Measurements from ENCODE around the gene NAA60.

Gene NAA60

DNA sequence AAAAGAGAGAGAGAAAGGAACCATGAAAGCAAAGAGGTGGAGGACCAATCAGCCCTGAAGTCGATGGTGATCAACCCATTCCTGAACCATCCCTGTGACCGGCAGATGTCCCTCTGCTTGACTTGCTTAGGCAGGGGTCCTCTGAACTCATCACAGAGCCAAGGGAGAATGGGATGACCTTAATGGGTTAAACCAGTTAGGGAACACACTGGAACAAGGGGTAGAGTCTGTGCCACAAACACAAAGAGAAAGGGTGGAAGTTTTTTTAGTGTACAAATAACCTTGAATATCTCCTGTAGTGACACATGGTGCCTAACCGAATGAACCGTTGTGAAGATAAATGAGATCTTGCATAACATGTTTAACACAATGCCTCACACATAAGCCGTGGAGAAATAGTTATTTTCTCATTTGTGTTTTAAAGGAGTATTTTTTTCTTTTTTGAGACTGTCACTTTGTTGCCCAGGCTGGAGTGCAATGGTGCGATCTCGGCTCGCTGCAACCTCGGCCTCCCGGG is 11.2 kb downstream of the NAA60 start:
- no peak for DNase-seq (ENCODE audit: low read depth, low spot score)
- POLR2A ChIA-PET, result interaction anchor here (0.9 kb wide), 1 partner anchor 11 kb away, joined by 4 read pairs; the partner anchor contains the start of genes NAA60 and ZNF597
- TF ChIP-seq CTCF (IDR thresholded peaks at IDR 0.05; ENCODE audit: insufficient read depth, low read length, missing control alignments), result no peak
- no peak overlapping the region for H3K4me3 ChIP-seq (ENCODE audit: low read depth, low read length)
- CTCF ChIA-PET, result no interaction called here

DNA sequence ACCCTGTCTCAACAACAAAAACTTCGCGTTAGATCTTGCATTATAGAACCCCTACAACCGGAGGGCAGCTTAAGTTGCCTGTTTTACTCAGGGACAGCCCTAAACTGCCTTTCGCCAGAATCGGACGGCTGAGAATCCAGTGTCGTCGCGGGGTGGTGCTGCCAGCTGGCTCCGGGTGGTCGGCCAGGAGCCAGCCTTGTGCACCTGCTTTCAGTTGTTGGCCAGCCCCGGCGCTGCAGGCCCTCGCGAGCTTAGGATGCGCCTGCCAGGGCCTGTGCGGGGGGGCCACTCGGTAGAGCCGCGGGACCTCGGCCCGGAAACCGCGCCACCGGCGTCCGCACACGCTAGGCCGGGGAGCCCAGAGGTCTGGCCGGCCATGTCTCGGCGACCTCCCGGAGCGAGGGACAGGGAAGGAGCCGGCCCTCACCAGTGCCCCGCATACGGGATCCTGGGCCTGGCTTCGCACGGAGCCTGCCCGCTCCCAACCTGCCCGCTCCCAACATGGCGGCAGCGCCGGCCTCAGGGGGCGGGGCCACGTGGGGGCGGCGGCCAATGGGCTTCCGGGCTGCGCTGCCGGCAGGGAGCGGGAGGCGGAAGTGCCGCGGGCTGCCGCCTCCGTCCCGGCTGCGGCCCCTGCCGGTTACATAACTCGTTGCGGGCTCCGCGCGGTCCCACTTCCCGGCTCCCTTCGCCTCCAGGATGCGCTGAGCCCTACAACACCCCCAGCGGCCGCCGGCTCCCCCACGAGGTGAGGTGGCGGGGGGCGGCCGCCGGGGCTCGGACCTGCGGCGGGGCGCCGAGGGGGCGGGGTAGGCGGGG is 14.2 kb downstream of the NAA60 start:
- POLR2A ChIA-PET, result interaction anchor here (0.6 to 1.8 kb wide), 4 partner anchors 14 to 286 kb away, joined by 3 to 16 read pairs (median 4); partner anchors contain the start of genes NAA60, ZNF174, ZNF597 and ZSCAN32
- peak overlapping the region; percentile 96 for H3K4me3 ChIP-seq (ENCODE audit: low read depth, low read length)
- TF ChIP-seq CTCF (IDR thresholded peaks at IDR 0.05; ENCODE audit: insufficient read depth, low read length, missing control alignments), result peak; percentile 72
- no peak for DNase-seq (ENCODE audit: low read depth, low spot score)
- CTCF ChIA-PET, result interaction anchor here (1.0 kb wide), 1 partner anchor 13 kb away, joined by 4 read pairs; no protein-coding TSS in a partner anchor

DNA sequence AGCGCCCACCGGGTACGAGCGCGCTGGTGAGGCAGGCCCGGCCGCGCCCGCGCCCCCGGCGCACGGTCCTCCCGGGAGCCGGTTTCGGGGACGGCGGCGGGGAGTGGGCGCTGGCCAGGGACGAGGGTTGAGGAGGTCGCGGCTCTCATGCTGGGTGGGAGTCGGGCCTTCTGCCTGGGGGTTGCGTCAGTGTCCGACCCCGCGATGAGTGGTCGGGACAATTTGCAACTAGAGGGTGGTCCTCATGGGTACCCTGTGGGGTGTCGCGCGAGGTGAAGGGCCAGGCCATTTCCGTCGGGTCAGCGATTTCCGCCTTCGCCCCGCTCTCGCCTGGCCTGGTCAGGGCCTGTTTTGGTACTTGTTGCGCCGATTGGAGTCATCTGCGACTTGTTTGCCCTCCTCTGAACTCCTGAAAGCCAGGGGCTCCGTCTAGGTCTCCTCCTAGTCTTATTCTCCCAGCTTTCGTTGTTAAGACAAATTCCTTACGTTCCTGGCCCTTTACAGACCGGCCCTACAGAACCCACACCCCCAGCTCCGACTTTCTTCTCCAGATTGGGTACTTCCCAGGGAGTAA is 14.9 kb downstream of the NAA60 start:
- CTCF ChIA-PET, result no interaction called here
- POLR2A ChIA-PET, result interaction anchor here (0.9 kb wide), 1 partner anchor 182 kb away, joined by 3 read pairs; no protein-coding TSS in a partner anchor
- peak overlapping the region; percentile 96 for H3K4me3 ChIP-seq (ENCODE audit: low read depth, low read length)
- no peak for DNase-seq (ENCODE audit: low read depth, low spot score)
- no peak for TF ChIP-seq CTCF (IDR thresholded peaks at IDR 0.05; ENCODE audit: insufficient read depth, low read length, missing control alignments)

GRCh38 chr16:3458852-3459361 is 15.4 kb downstream of the NAA60 start:
- ChIA-PET CTCF (no interaction called here), POLR2A (interaction anchor here (0.9 kb wide), 1 partner anchor 183 kb away, joined by 3 read pairs; no protein-coding TSS in a partner anchor)
- TF ChIP-seq CTCF (IDR thresholded peaks at IDR 0.05; ENCODE audit: insufficient read depth, low read length, missing control alignments), result no peak
- peak overlapping the region; percentile 96 for H3K4me3 ChIP-seq (ENCODE audit: low read depth, low read length)
- no peak for DNase-seq (ENCODE audit: low read depth, low spot score)

- H3K4me3 ChIP-seq (ENCODE audit: low read depth, low read length), result peak overlapping the region; percentile 96
- DNase-seq (ENCODE audit: low read depth, low spot score), result no peak
- CTCF ChIA-PET, result no interaction called here
- POLR2A ChIA-PET, result no interaction called here
- no peak for TF ChIP-seq CTCF (IDR thresholded peaks at IDR 0.05; ENCODE audit: insufficient read depth, low read length, missing control alignments)
These were observed 16.1 kb downstream of the NAA60 start for GRCh38 chr16:3459401-3460090.
